Measurements from ENCODE around the gene DGKD. TPM values are rescaled to one million over a fixed set of nuclear protein-coding genes. Genes with fewer than 3 reads are reported as not detected.

DGKD gene
- polyA plus RNA-seq, 1 experiment = 10.8 TPM

DNA sequence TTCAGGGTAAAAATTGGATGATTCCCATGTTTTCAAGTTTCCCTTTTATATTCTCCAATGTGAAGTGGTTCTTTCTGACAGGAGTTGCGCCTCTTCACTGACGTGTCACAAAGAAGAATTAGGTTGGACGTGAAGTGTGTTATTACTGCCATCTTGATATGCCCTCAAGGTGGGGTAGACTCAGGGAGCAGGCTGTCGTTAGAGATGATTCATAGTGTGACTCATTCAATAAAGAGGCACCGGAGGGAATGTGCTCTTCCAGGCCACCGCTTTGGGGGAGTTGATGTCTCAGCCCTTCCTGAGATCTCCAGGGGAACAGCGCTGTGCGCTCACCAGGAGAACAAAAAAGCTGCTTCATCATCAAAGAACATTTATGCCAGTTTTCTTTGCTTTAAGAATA, 3.6 kb upstream of the DGKD start:
- H3K27ac ChIP-seq (ENCODE audit: low read depth, low read length) = no peak overlapping the region
- POLR2A ChIA-PET = no interaction called here
- H3K27me3 ChIP-seq (ENCODE audit: control insufficient read depth, insufficient read depth, low read length) = peaks cover 4% of the 10 kb centered on the region
- DNase-seq (ENCODE audit: low read depth, low spot score) = peak; percentile 42
- H3K9me3 ChIP-seq (ENCODE audit: control insufficient read depth, insufficient read depth, low read length) = peaks cover 8% of the 10 kb centered on the region; the same call in 1 of the 2 replicates
- CTCF ChIA-PET = no interaction called here
- TF ChIP-seq, protein P1, sequence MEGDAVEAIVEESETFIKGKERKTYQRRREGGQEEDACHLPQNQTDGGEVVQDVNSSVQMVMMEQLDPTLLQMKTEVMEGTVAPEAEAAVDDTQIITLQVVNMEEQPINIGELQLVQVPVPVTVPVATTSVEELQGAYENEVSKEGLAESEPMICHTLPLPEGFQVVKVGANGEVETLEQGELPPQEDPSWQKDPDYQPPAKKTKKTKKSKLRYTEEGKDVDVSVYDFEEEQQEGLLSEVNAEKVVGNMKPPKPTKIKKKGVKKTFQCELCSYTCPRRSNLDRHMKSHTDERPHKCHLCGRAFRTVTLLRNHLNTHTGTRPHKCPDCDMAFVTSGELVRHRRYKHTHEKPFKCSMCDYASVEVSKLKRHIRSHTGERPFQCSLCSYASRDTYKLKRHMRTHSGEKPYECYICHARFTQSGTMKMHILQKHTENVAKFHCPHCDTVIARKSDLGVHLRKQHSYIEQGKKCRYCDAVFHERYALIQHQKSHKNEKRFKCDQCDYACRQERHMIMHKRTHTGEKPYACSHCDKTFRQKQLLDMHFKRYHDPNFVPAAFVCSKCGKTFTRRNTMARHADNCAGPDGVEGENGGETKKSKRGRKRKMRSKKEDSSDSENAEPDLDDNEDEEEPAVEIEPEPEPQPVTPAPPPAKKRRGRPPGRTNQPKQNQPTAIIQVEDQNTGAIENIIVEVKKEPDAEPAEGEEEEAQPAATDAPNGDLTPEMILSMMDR (IDR thresholded peaks at IDR 0.05; ENCODE audit: low read depth, low read length) = peak; percentile 16; the same call in 1 of the 2 replicates
- H3K4me3 ChIP-seq (ENCODE audit: low read depth, low read length) = no peak overlapping the region

DNA sequence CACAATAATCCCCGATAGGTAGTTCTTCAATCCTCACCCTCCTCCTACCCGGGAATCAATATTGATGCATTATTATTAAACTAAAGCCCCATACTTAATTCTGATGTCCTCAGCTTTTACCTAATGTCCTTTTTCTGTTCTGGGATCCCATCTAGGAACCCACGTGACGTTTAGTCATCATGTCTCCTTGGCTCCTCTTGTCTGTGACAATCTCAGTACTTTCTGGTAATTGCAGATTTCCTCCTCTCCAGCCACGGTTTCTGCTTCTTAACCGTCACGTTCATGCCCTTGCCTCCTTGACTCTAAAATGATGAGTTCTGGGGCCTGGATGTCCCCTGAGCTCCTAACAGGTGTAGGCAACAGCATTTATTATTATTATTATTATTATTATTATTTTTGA, 2.9 kb upstream of the DGKD start:
- Histone ChIP-seq H3K9me3 (ENCODE audit: control insufficient read depth, insufficient read depth, low read length) (peaks cover 8% of the 10 kb centered on the region; the same call in 1 of the 2 replicates), H3K4me3 (ENCODE audit: low read depth, low read length) (no peak overlapping the region), H3K27me3 (ENCODE audit: control insufficient read depth, insufficient read depth, low read length) (peaks cover 4% of the 10 kb centered on the region), H3K27ac (ENCODE audit: low read depth, low read length) (no peak overlapping the region)
- TF ChIP-seq, protein P1 (IDR thresholded peaks at IDR 0.05; ENCODE audit: low read depth, low read length) = no peak
- POLR2A ChIA-PET = no interaction called here
- CTCF ChIA-PET = interaction anchor here (1.4 kb wide), 1 partner anchor 92 kb away, joined by 3 read pairs; no protein-coding TSS in a partner anchor
- DNase-seq (ENCODE audit: low read depth, low spot score) = no peak

- no peak overlapping the region for H3K27ac ChIP-seq (ENCODE audit: low read depth, low read length)
Measured at GRCh38 chr2:233352141-233352842, 2.0 kb upstream of the DGKD start.

DNA sequence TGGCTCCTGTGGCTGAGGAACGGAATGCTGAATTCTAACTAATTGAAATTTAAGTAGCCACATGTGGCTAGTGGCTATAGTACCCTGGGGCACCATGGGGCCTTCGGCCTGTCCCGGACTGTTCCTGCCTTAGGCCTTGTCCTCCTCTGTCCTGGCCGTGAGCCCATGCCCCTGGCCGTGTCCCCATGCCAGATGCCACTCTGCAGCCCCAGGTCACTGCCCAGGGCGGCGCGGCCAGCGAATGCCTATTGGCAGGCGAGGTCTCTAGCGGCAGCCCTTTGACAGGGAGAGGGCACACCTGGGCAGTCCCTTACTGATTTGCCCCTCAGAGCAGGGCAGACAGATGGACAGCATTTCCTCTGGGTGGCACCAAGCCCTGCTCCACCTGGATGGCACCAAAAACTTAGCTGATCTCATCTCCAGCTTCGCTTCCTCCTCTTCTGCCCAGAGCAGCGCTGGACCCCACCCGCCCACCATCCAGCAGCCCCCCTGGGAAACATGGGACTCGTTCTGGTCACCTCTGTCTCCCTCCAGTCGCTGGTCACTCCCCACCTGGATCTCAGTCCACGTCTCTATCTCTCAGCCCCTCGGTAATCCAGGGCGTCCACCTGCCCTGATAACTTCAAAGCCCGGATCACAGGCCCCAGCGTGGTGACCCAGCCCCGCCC, 1.1 kb upstream of the DGKD start:
- peaks cover 4% of the 10 kb centered on the region for H3K27me3 ChIP-seq (ENCODE audit: control insufficient read depth, insufficient read depth, low read length)
- CTCF ChIA-PET = interaction anchor here (0.6 to 2.2 kb wide), 23 partner anchors 9 to 491 kb away, joined by 3 to 15 read pairs (median 5); partner anchors contain the start of gene ATG16L1
- DNase-seq (ENCODE audit: low read depth, low spot score) = no peak
- H3K27ac ChIP-seq (ENCODE audit: low read depth, low read length) = no peak overlapping the region
- TF ChIP-seq, protein P1 (IDR thresholded peaks at IDR 0.05; ENCODE audit: low read depth, low read length) = no peak
- no peak overlapping the region for H3K4me3 ChIP-seq (ENCODE audit: low read depth, low read length)
- H3K9me3 ChIP-seq (ENCODE audit: control insufficient read depth, insufficient read depth, low read length) = peaks cover 8% of the 10 kb centered on the region; the same call in 1 of the 2 replicates
- POLR2A ChIA-PET = no interaction called here

More at GRCh38 chr2:233352141-233352842, 2.0 kb upstream of the DGKD start:
- TF ChIP-seq, protein P1 (IDR thresholded peaks at IDR 0.05; ENCODE audit: low read depth, low read length) = no peak
- ChIA-PET POLR2A (no interaction called here), CTCF (interaction anchor here (1.4 kb wide), 1 partner anchor 91 kb away, joined by 3 read pairs; no protein-coding TSS in a partner anchor)
- Histone ChIP-seq H3K4me3 (ENCODE audit: low read depth, low read length) (no peak overlapping the region), H3K27me3 (ENCODE audit: control insufficient read depth, insufficient read depth, low read length) (peaks cover 4% of the 10 kb centered on the region), H3K9me3 (ENCODE audit: control insufficient read depth, insufficient read depth, low read length) (peaks cover 8% of the 10 kb centered on the region; the same call in 1 of the 2 replicates)
- DNase-seq (ENCODE audit: low read depth, low spot score) = no peak

DNA sequence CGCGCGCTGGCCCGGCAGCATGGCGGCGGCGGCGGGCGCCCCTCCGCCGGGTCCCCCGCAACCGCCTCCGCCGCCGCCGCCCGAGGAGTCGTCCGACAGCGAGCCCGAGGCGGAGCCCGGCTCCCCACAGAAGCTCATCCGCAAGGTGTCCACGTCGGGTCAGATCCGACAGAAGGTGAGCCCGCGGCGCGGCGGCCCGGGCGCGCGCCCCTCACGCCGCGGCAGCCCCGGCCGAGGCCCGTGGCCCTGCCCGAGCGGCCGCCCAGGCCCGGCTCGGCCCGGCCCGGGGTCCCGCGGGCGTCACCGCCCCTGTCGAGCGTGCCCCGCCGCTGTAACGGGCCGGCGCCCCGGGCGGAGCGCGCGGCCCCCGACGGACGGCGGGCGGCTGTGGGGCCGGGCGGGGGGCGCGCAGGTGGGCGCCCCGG, 218 bp downstream of the DGKD start:
- ChIA-PET POLR2A (no interaction called here), CTCF (interaction anchor here (1.1 to 2.2 kb wide), 9 partner anchors 11 to 100 kb away, joined by 3 to 15 read pairs (median 7); no protein-coding TSS in a partner anchor)
- H3K27me3 ChIP-seq (ENCODE audit: control insufficient read depth, insufficient read depth, low read length) = no peaks in the 10 kb centered on the region
- no peak for DNase-seq (ENCODE audit: low read depth, low spot score)
- H3K4me3 ChIP-seq (ENCODE audit: low read depth, low read length) = peak overlapping the region; percentile 72
- TF ChIP-seq, protein P1 (IDR thresholded peaks at IDR 0.05; ENCODE audit: low read depth, low read length) = no peak
- peaks cover 8% of the 10 kb centered on the region; the same call in 1 of the 2 replicates for H3K9me3 ChIP-seq (ENCODE audit: control insufficient read depth, insufficient read depth, low read length)
- H3K27ac ChIP-seq (ENCODE audit: low read depth, low read length) = no peak overlapping the region

All from AG04450 (cell line).